ENCODE measurements around the gene NTRK2. TPM values are rescaled to one million over a fixed set of nuclear protein-coding genes. Genes with fewer than 3 reads are reported as not detected.

Gene NTRK2
- total and polyA plus RNA-seq, 10 of the 15 experiments (the other 5 are each of a cell fraction or from before 2014, with no cell fraction given): 0.42 to 4.6 (median 0.65) TPM

GRCh38 chr9:85027870-85028269 lies 358.3 kb downstream of the NTRK2 start:
- ATAC-seq (no peak), FAIRE-seq (no peak), DNase-seq (ENCODE audit: low read depth, low spot score) (no peak)
- Histone ChIP-seq H3K27me3 (replicated peaks in 1 of 2; ENCODE audit: control insufficient read depth in 2 of 2, insufficient read depth in 2 of 2, low read length in 1 of 2) (no peaks in the 10 kb centered on the region), H3K4me1 (ENCODE audit: control insufficient read depth, insufficient read depth, low read length) (no peaks in the 10 kb centered on the region), H3K9ac (ENCODE audit: control insufficient read depth, insufficient read depth, low read length) (no peak overlapping the region), H2AFZ (ENCODE audit: control insufficient read depth, low read depth, low read length) (no peak overlapping the region), H4K20me1 (ENCODE audit: control insufficient read depth, insufficient read depth) (no peaks in the 10 kb centered on the region), H3K79me2 (ENCODE audit: control insufficient read depth, insufficient read depth, low read length) (no peaks in the 10 kb centered on the region), H3K36me3 (ENCODE audit: control insufficient read depth in 2 of 2, insufficient read depth in 2 of 2, low read length in 1 of 2) (no peaks in the 10 kb centered on the region), H3K4me3 (no peak overlapping the region), H3K9me3 (replicated peaks; ENCODE audit: control insufficient read depth, insufficient read depth, low read length) (no peaks in the 10 kb centered on the region), H3K27ac (ENCODE audit: control insufficient read depth, insufficient read depth) (no peak overlapping the region), H3K4me2 (ENCODE audit: control insufficient read depth, insufficient read depth) (no peak overlapping the region)
- in situ Hi-C loops (cut with MboI) (no loop called here), intact Hi-C loops (cut with micrococcal nuclease; ENCODE audit: unreplicated experiment) (no loop called here)
- 2% methylated on average over 3 of the region's 3 CpGs for WGBS (ENCODE audit: insufficient coverage, insufficient replicate concordance, low lambda C conversion rate, missing lambda C conversion rate)
- POLR2A ChIA-PET: no interaction called here
- TF ChIP-seq SREBF2 (IDR thresholded peaks at IDR 0.05; ENCODE audit: low read length): no peak
- no peak for TF ChIP-seq FOXM1 (IDR thresholded peaks at IDR 0.05; ENCODE audit: low read depth, low read length)
- TF ChIP-seq RBBP5 (conservative IDR thresholded peaks at IDR 0.05): no peak
- no peak for TF ChIP-seq SPI1 (IDR thresholded peaks at IDR 0.05; ENCODE audit: borderline replicate concordance, insufficient read depth, low read depth, low read length)
- no peak for TF ChIP-seq BCL11A (IDR thresholded peaks at IDR 0.05; ENCODE audit: low read depth, low read length)
- no peak for TF ChIP-seq HSF1 (IDR thresholded peaks at IDR 0.05; ENCODE audit: low read depth, low read length)
- no peak for TF ChIP-seq EGR1 (IDR thresholded peaks at IDR 0.05; ENCODE audit: borderline replicate concordance in 1 of 2, low read depth in 2 of 2, low read length in 2 of 2)
- TF ChIP-seq MYB (IDR thresholded peaks at IDR 0.05; ENCODE audit: borderline replicate concordance, low read depth, low read length): no peak
- no peak for TF ChIP-seq PBX3 (IDR thresholded peaks at IDR 0.05; ENCODE audit: insufficient replicate concordance, low read depth, low read length)
- TF ChIP-seq ZNF622 (IDR thresholded peaks at IDR 0.05): no peak
- no peak for TF ChIP-seq TAF1 (IDR thresholded peaks at IDR 0.05; ENCODE audit: borderline replicate concordance, low read depth, low read length)
- TF ChIP-seq ZBTB40 (IDR thresholded peaks at IDR 0.05; ENCODE audit: borderline replicate concordance): no peak
- TF ChIP-seq ATF7 (IDR thresholded peaks at IDR 0.05; ENCODE audit: low read depth): no peak
- TF ChIP-seq STAT3 (IDR thresholded peaks at IDR 0.05; ENCODE audit: low read depth, low read length): no peak
- TF ChIP-seq MXI1 (IDR thresholded peaks at IDR 0.05; ENCODE audit: low read depth, low read length): no peak
- TF ChIP-seq SMC3 (IDR thresholded peaks at IDR 0.05; ENCODE audit: borderline replicate concordance, low read length): no peak
- no peak for TF ChIP-seq PML (IDR thresholded peaks at IDR 0.05; ENCODE audit: low read length)
- no peak for TF ChIP-seq NFYB (IDR thresholded peaks at IDR 0.05; ENCODE audit: insufficient read depth, low read depth, low read length)
- no peak for TF ChIP-seq EZH2 (IDR thresholded peaks at IDR 0.05; ENCODE audit: borderline replicate concordance, control insufficient read depth, low read depth, low read length)
- TF ChIP-seq IKZF2 (IDR thresholded peaks at IDR 0.05): no peak
- SMC1A ChIA-PET (ENCODE audit: uncharacterized antibody, unreplicated experiment): interaction anchor here (1.1 kb wide), 1 partner anchor 8 kb away, joined by 3 read pairs; no protein-coding TSS in a partner anchor
- CTCF ChIA-PET: no interaction called here
- BruUV-seq (replicated peaks): no TSS peak
- RAD21 ChIA-PET (ENCODE audit: unreplicated experiment): no interaction called here
